HG03342 (cell line): Measurements from ENCODE around the gene AIP.
A peak's percentile ranks its signal among the peaks of the same experiment; 100 is the strongest.

Experiments
- ATAC-seq: cut with Tn5 transposase; IDR thresholded peaks from one replicate; pipeline ENCODE4 v1.9.1; 2021; ENCODE audit warnings: mild to moderate bottlenecking, moderate library complexity; ENCODE audit not compliant: unreplicated experiment

AIP gene

DNA sequence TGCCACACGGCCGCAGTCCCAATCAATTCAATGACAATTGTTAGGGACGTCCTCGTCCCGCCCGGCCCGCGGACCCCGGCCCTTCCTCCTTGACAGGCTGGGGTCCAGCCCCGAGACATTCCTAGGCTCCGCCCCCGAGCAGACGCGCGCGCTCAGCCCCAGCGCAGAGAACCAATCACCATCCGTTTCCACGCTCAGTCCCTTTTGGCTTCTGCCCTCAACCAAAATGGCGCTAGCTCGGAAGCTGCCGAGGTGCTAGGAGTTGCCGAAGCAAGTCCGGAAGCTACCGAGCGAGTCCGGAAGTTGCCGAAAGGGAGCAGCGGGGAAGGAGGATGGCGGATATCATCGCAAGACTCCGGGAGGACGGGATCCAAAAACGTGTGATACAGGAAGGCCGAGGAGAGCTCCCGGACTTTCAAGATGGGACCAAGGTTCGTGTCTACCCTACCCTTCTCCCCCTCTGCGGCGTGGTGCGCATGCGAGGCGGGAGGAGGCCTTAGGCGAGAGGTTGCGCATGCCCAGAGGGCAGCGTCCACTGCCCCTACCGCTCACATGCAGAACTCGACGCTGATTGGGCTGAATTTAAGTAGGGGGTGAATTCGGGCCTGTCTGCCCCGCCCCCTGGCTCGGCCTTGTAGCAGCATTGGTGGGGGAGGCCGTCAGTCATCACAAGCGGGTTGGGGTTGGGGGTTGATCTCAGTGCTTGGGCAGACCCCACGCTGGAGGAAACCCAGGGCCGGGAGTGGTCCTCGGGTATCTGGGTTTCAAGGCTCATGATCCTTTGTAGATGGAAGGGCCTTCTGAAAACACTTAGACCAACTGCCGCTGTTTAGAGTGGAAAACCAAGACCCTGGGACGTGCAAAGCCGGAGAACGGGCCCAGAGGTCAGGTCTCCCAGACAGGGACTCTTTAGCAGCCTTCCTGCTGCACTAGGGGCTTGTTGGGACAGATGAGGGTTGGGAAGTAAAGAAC lies at the start of gene AIP:
Gene AIP (plus strand): TSS at position 200 of the 972 bp plus-strand sequence. CDS start 133 bp downstream, at position 333.
- ATAC-seq: peak; percentile 66

GRCh38 chr11:67433536-67434394 lies 49.1 kb upstream of the AIP start:
- ATAC-seq: no peak

- no peak for ATAC-seq
Measured at GRCh38 chr11:67434395-67434881, 48.4 kb upstream of the AIP start.

- ATAC-seq: no peak
Measured at GRCh38 chr11:67435031-67435726, 47.6 kb upstream of the AIP start.

GRCh38 chr11:67435727-67436458 lies 46.9 kb upstream of the AIP start:
- ATAC-seq: no peak

- peak; percentile 40 for ATAC-seq
Measured at GRCh38 chr11:67436459-67437081, 46.3 kb upstream of the AIP start.

DNA sequence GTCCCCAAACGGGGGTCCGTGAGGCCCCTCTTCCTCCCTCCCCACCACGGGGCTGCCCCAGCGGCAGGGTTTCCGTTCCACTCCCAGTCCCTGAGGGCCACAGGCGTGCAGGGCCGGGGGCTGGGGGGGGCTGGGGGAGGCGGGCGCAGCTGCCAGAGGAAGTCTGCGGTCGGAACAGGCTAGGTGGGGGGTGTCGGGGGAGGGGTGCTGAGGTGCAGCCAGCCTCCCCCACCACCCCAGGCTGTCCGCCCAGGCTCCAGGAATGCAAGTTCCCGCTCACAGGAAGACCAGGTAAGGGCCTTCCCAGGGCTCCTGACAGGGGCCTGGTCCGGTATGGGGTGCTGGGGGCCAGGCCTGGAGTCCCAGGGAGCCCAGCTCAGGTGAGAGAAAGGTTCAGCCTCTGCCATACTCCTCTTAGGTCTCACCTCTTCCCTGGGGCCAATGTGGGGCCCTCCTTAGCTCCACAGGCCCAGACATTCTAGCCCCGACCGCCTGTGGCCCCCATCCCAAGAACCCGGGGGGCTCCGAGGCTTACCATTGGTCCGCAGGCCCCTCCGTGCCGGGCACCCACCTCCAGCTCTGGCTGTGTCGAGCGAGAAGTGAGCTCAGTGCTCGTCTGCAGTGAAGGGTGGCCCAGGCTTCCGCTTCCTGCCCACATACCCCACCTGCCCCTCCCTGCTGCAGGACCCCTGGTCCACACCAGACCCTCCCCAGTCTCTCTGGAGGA lies 45.6 kb upstream of the AIP start, which contains the start of gene PTPRCAP:
Gene PTPRCAP (minus strand): TSS at position 601 of the 727 bp plus-strand sequence. CDS start 63 bp downstream, at position 538.
- no peak for ATAC-seq

GRCh38 chr11:67437809-67438157 lies 45.0 kb upstream of the AIP start:
- ATAC-seq: no peak

GRCh38 chr11:67438158-67438902 lies 44.5 kb upstream of the AIP start:
- ATAC-seq: no peak

- no peak for ATAC-seq
Measured at GRCh38 chr11:67439321-67440228, 43.3 kb upstream of the AIP start.

DNA sequence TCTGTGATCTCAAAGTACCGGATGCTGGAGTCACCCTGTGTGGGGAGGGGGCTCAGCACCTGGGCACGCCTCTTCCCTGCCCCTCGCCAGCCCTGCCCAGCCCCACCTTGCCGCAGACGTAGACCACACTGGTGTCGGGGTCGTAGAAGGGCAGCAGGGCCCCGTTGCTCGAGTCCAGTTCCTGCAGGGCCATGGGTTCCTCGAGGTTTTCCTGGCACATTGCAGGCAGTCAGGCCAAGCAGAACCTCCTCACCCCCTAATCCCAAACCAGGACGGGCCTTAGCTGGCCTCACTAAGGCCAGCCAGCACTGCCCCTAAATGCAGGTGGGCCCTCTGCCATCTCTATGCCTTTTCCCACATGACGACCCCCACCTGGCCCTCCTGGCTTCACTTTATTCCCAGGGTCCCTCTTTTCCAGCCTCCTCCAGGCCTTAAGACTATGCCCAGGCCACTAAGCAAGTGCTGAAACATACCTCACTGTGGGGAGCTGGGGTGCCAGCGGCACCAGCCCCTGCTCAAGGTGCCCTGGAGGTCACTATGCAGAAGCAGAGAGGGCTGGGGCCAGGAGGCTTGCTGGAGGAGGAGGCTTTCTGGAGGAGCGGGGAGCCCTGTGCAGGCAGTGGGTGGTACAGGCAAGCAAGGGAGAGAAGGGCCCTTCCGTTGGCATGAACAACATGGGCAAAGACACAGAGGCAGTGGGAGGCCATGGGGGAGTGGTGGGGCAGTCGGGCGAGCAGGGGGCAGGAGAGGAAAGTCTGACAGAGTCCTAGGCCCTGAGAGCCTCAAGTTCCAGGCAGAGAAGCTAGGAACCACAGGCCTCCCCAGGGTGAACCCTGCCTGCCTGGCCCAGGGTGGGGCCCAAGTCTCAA lies 42.4 kb upstream of the AIP start:
- no peak for ATAC-seq

DNA sequence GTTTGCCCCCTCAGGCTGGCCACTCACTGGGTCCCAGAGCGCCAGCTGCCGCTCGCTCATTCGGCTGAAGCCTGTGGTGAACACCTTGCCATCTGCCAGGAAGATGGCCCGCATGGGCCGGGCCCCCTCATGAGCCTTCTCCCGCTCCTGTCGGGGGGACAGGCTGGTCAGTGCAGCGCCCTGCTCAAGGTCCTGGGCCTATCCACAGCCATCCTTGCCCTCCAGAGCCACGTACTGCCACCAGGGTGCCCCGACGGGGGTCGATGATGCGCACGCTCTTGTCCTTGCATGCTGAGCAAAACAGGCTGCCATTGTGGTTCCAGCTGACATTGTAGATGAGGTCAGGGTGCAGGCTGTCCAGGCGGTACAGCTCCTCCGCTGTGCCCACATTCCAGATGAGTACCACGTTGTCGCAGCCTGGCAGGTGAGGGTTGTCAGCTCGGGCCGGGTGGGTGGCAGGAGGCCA lies 41.7 kb upstream of the AIP start:
- ATAC-seq: no peak

- no peak for ATAC-seq
Measured at GRCh38 chr11:67441731-67442351, 41.0 kb upstream of the AIP start.

- no peak for ATAC-seq
Measured at GRCh38 chr11:67442504-67443404, 40.1 kb upstream of the AIP start.

GRCh38 chr11:67445515-67445914 lies 37.3 kb upstream of the AIP start:
- ATAC-seq: no peak
